Activated CD8-positive, alpha-beta T cell treated with anti-CD3 and anti-CD28 coated beads for 36 hours (primary cell): ENCODE results near the gene FYN. TPM values are rescaled to one million over a fixed set of nuclear protein-coding genes. Genes with fewer than 3 reads are reported as not detected.
"Not testable (repeated sequence)": the region's sequence is repeated elsewhere in the genome, so short reads cannot be mapped to it uniquely, and the experiment has no call there.

Source experiments
- ATAC-seq: fragments of 200-7000 bp; cut with Tn5 transposase; one replicate; pipeline ENCODE4 v1.10.0; 2021; ENCODE audit warnings: mild to moderate bottlenecking, moderate library complexity
- CTCF ChIA-PET: fragments of 350-600 bp; sonication (Branson Sonifier 250); formaldehyde crosslinking; loops from one replicate; lab custom pipeline; 2021; ENCODE audit warnings: antibody characterized with exemption; lab: Charles Lee
- POLR2A ChIA-PET: fragments of 350-600 bp; sonication (Branson Sonifier 250); formaldehyde crosslinking; loops from one replicate; lab custom pipeline; 2021; ENCODE audit warnings: antibody characterized with exemption; lab: Charles Lee
- DNase-seq: peaks from one replicate; pipeline ENCODE4 v3.0.0-alpha.2; 2020
- H3K27ac Mint-ChIP-seq: one replicate; pipeline ENCODE4 v1.8.0; 2021; ENCODE audit warnings: mild to moderate bottlenecking, mixed read lengths
- H3K27me3 Mint-ChIP-seq: one replicate; pipeline ENCODE4 v1.8.0; 2021; ENCODE audit warnings: mixed read lengths
- H3K36me3 Mint-ChIP-seq: one replicate; pipeline ENCODE4 v1.8.0; 2021; ENCODE audit warnings: low read depth, mixed read lengths
- H3K4me1 Mint-ChIP-seq: one replicate; pipeline ENCODE4 v1.8.0; 2021; ENCODE audit warnings: low read depth, mixed read lengths
- H3K4me3 Mint-ChIP-seq: one replicate; pipeline ENCODE4 v1.8.0; 2021; ENCODE audit warnings: mild to moderate bottlenecking, moderate library complexity, mixed read lengths
- H3K9me3 Mint-ChIP-seq: one replicate; pipeline ENCODE4 v1.8.0; 2021; ENCODE audit warnings: mixed read lengths
- CTCF ChIP-seq: fragments of 200-600 bp; IDR thresholded peaks from one replicate; pipeline ENCODE4 v1.8.0; 2022; ENCODE audit warnings: antibody characterized with exemption, mild to moderate bottlenecking
- intact Hi-C: fragments of 100-400 bp; cut with micrococcal nuclease; formaldehyde crosslinking; loops from one replicate; pipeline ENCODE4 v1.10.0; 2022
- total RNA-seq, 2 experiments: library from RNA; stranded (reverse); gene quantifications; one replicate each; pipeline ENCODE4 v1.2.3, GENCODE V29; 2021

Gene FYN
- total RNA-seq, 2 experiments from 2014 or later, result 384 to 386 TPM

DNA sequence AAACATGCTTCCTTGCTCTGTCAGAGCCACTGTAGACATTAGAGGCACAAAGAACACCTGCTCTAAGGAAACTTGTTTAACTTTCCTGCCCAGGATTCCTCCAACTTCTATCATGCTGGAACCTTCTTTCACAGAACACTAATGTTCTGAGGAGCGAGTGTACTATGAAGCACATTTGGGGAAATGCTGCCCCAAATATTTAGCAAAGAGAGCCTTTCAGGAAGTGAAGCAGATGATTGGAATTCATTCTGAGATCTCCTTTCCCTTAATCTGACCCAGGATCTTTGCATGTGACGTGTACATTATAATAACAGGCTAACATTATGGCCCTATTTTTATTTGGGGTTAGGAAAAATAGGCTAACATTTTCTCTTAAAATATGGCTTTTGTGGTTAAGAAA is 21.0 kb upstream of the FYN start:
- CTCF ChIA-PET, result no interaction called here
- no peak for DNase-seq
- H3K27ac Mint-ChIP-seq, result no peak overlapping the region
- no peaks in the 10 kb centered on the region for H3K4me1 Mint-ChIP-seq
- H3K4me3 Mint-ChIP-seq, result no peak overlapping the region
- no peak for TF ChIP-seq CTCF
- intact Hi-C loops, result no loop called here
- H3K9me3 Mint-ChIP-seq, result no peaks in the 10 kb centered on the region
- ATAC-seq, result no peak
- H3K36me3 Mint-ChIP-seq, result no peaks in the 10 kb centered on the region
- POLR2A ChIA-PET, result no interaction called here
- H3K27me3 Mint-ChIP-seq, result no peaks in the 10 kb centered on the region

DNA sequence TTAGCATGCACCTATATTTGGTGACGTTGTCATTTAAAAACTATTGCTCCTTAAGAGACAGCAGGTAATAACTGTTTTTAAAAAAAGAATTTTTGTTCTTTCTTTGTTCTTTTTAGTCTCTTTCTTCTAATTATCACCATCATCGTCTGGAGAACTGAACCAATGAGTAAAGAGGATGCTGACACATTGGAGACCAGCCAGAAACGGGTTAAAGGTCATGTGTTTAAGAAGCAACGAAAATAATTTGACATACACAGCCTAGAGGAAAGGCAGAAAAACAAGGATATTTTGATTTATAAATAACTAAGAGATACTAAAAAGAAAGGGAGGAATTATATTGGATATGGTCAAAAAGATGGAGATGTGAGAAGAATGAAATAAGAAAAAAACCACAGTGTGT is 19.2 kb upstream of the FYN start:
- CTCF ChIA-PET, result no interaction called here
- Mint-ChIP-seq H3K27ac (no peak overlapping the region), H3K36me3 (no peaks in the 10 kb centered on the region), H3K9me3 (no peaks in the 10 kb centered on the region), H3K4me1 (no peaks in the 10 kb centered on the region), H3K4me3 (no peak overlapping the region), H3K27me3 (no peaks in the 10 kb centered on the region)
- POLR2A ChIA-PET, result no interaction called here
- intact Hi-C loops, result no loop called here
- DNase-seq (no peak), ATAC-seq (no peak)
- TF ChIP-seq CTCF, result no peak

- DNase-seq (no peak), ATAC-seq (no peak)
- H3K4me3 Mint-ChIP-seq, result no peak overlapping the region
- ChIA-PET POLR2A (no interaction called here), CTCF (no interaction called here)
- no peaks in the 10 kb centered on the region for H3K4me1 Mint-ChIP-seq
- no peaks in the 10 kb centered on the region for H3K27me3 Mint-ChIP-seq
- no peaks in the 10 kb centered on the region for H3K9me3 Mint-ChIP-seq
- no peak for TF ChIP-seq CTCF
- no peaks in the 10 kb centered on the region for H3K36me3 Mint-ChIP-seq
- intact Hi-C loops, result no loop called here
- H3K27ac Mint-ChIP-seq, result no peak overlapping the region
These were observed 17.7 kb upstream of the FYN start for GRCh38 chr6:111890988-111891387.

DNA sequence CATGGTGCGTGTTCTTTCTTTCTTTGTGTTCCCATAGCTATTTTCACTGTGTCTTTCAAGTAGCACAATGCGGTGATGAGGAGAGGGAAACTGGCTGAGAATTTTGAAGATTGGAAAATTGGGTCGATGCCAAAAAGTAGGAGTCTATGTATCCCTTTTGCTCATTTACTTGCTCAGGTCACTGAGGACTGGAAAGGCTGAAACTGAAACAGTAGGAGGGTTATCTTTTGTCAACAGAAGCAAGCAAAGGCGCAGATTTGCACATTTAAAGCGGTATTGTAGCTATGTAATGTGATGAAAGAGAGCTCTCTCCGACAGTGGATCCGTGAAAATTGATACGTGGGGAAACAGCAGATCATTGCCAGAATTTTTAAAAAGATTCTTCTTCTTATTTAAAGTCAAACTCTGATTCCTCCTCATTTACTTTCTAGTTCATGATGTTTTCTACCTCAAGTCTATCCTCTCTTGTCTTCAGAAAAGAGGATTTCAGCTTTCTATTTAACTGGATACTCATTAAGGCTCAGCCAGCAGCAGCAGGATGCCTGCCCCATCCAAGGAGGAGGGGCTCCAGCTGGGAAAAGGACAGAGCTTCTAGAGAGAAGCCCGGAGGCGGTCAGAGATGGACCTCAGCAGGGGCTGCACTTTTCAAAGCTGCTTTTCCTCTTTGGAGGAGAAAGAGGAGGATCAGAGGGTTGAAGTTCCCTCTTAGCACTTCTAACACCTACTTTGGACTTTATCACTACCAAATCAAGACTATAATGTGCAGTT is 15.9 kb upstream of the FYN start:
- intact Hi-C loops, result no loop called here
- ChIA-PET CTCF (interaction anchor here (1.0 to 1.4 kb wide), 2 partner anchors 67 to 99 kb away, joined by 3 to 4 read pairs; no protein-coding TSS in a partner anchor), POLR2A (no interaction called here)

DNA sequence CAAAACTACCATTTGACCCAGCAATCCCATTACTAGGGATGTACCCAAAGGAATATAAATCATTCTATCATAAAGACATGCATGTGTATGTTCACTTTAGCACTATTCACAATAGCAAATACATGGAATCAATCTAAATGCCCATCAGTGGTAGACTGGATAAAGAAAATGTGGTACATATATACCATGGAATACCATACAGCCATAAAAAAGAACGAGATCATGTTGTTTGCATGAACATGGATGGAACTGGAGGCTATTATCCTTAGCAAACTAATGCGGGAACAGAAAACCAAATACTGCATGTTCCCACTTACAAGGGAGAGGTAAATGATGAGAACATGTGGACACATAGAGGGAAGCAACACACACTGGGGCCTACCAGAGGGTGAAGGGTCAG is 13.5 kb upstream of the FYN start:
- CTCF ChIA-PET, result interaction anchor here (1.0 kb wide), 1 partner anchor 12 kb away, joined by 4 read pairs; no protein-coding TSS in a partner anchor
- DNase-seq, H3K27me3 Mint-ChIP-seq, POLR2A ChIA-PET, H3K4me3 Mint-ChIP-seq, intact Hi-C loops, H3K4me1 Mint-ChIP-seq, H3K27ac Mint-ChIP-seq, ATAC-seq, H3K36me3 Mint-ChIP-seq, H3K9me3 Mint-ChIP-seq: not testable (repeated sequence)

More for the DNA sequence above, 15.9 kb upstream of the FYN start:
- no peak overlapping the region for H3K4me3 Mint-ChIP-seq
- H3K4me1 Mint-ChIP-seq, result no peaks in the 10 kb centered on the region
- H3K9me3 Mint-ChIP-seq, result peaks cover 4% of the 10 kb centered on the region
- TF ChIP-seq CTCF, result no peak
- DNase-seq (no peak), ATAC-seq (no peak)
- H3K36me3 Mint-ChIP-seq, result no peaks in the 10 kb centered on the region
- H3K27ac Mint-ChIP-seq, result no peak overlapping the region
- H3K27me3 Mint-ChIP-seq, result no peaks in the 10 kb centered on the region
